HG02642 (cell line): Measurements from ENCODE around the gene MRPL9.
A peak's percentile ranks its signal among the peaks of the same experiment; 100 is the strongest.
"Not testable (repeated sequence)": the region's sequence is repeated elsewhere in the genome, so short reads cannot be mapped to it uniquely, and the experiment has no call there.

Experiments used
- ATAC-seq: cut with Tn5 transposase; IDR thresholded peaks from one replicate; pipeline ENCODE4 v1.9.1; 2021; ENCODE audit warnings: mild to moderate bottlenecking; ENCODE audit not compliant: unreplicated experiment, poor library complexity

The MRPL9 gene

GRCh38 chr1:151739590-151740355 is 23.5 kb downstream of the MRPL9 start:
- no peak for ATAC-seq

- ATAC-seq = no peak
Measured at GRCh38 chr1:151737479-151737878, 25.8 kb downstream of the MRPL9 start.

GRCh38 chr1:151737026-151737425 is 26.3 kb downstream of the MRPL9 start:
- ATAC-seq = no peak

GRCh38 chr1:151733995-151734394 is 29.3 kb downstream of the MRPL9 start:
- not testable (repeated sequence) for ATAC-seq

GRCh38 chr1:151733126-151733525 is 30.2 kb downstream of the MRPL9 start:
- ATAC-seq = no peak

GRCh38 chr1:151729966-151730291 is 33.4 kb downstream of the MRPL9 start:
- ATAC-seq = no peak

- ATAC-seq = no peak
Measured at GRCh38 chr1:151729157-151729965, 33.9 kb downstream of the MRPL9 start.

GRCh38 chr1:151728151-151729054 is 34.9 kb downstream of the MRPL9 start:
- ATAC-seq = no peak

- ATAC-seq = no peak
Measured at GRCh38 chr1:151723726-151724370, 39.4 kb downstream of the MRPL9 start.

GRCh38 chr1:151721788-151722510 is 41.3 kb downstream of the MRPL9 start:
- no peak for ATAC-seq

GRCh38 chr1:151720974-151721787 is 42.1 kb downstream of the MRPL9 start, which contains the start of gene RIIAD1:
Gene RIIAD1 (plus strand): TSS chr1:151721522. CDS start chr1:151721537, 15 bp downstream.
- peak; percentile 70 for ATAC-seq

GRCh38 chr1:151720554-151720953 is 42.7 kb downstream of the MRPL9 start:
- ATAC-seq = peak; percentile 57

GRCh38 chr1:151720125-151720524 is 43.2 kb downstream of the MRPL9 start:
- no peak for ATAC-seq

- ATAC-seq = no peak
Measured at GRCh38 chr1:151718666-151719065, 44.6 kb downstream of the MRPL9 start.

GRCh38 chr1:151718011-151718431 is 45.3 kb downstream of the MRPL9 start:
- ATAC-seq = no peak

- no peak for ATAC-seq
Measured at GRCh38 chr1:151716771-151717631, 46.3 kb downstream of the MRPL9 start, which contains the start of gene CELF3. Gene CELF3 (minus strand): TSS chr1:151716803. CDS start chr1:151716020, 783 bp downstream.

- no peak for ATAC-seq
Measured at GRCh38 chr1:151716405-151716762, 46.9 kb downstream of the MRPL9 start.
